Thoracic aorta (tissue), 2 donors: ENCODE results near the gene STPG1. TPM values are rescaled to one million over a fixed set of nuclear protein-coding genes. Genes with fewer than 3 reads are reported as not detected.
"Not testable (repeated sequence)": the region's sequence is repeated elsewhere in the genome, so short reads cannot be mapped to it uniquely, and the experiment has no call there.

ENCODE experiments used
- ATAC-seq: fragments of 150-250 bp; one replicate; pipeline ENCODE4 v1.8.0; 2017; ENCODE audit warnings: low read depth; ENCODE audit not compliant: insufficient number of reproducible peaks, low FRiP score
- DNase-seq: peaks from one replicate; pipeline ENCODE4 v3.0.0-alpha.2; 2020; ENCODE audit warnings: low spot score
- H3K27ac ChIP-seq, 2 donors: fragments of 200-600 bp; sonication (generic); 1 replicate in 1 of 2; 2 replicates in 1 of 2; pipeline ENCODE4 v1.5.1; 2016; ENCODE audit warnings: mild to moderate bottlenecking in 2 of 2, moderate library complexity in 2 of 2
- H3K27me3 ChIP-seq: fragments of 200-600 bp; sonication (generic); replicated peaks from 2 replicates; pipeline ENCODE4 v1.6.0; 2016; ENCODE audit warnings: mild to moderate bottlenecking; ENCODE audit not compliant: insufficient read depth
- H3K36me3 ChIP-seq: fragments of 200-600 bp; sonication (generic); one replicate; pipeline ENCODE4 v1.5.1; 2016
- H3K4me1 ChIP-seq, 2 donors: fragments of 200-600 bp; sonication (generic); 1 replicate in 1 of 2; 2 replicates in 1 of 2; pipeline versions ENCODE4 v1.5.1 to v1.6.0; 2016; ENCODE audit warnings: low read depth in 2 of 2, mild to moderate bottlenecking in 1 of 2; ENCODE audit not compliant: control insufficient read depth in 1 of 2
- H3K4me3 ChIP-seq: fragments of 200-600 bp; sonication (generic); 2 replicates; pipeline ENCODE4 v1.5.1; 2016; ENCODE audit warnings: mild to moderate bottlenecking
- H3K9me3 ChIP-seq: fragments of 200-600 bp; sonication (generic); 2 replicates; pipeline ENCODE4 v1.5.1; 2016
- CTCF ChIP-seq: fragments of 200-600 bp; sonication (generic); IDR thresholded peaks from one replicate; pipeline ENCODE4 v1.5.1; 2019; ENCODE audit warnings: antibody characterized with exemption
- total RNA-seq, 2 donors: library from RNA; depleted of rRNA; stranded (reverse); fragments of >200 nt; gene quantifications; one replicate each; pipeline versions ENCODE4 v1.1.0 to v1.2.3, GENCODE V29; 2016

Gene STPG1
- total RNA-seq, 2 donors from 2014 or later = 1.5 to 4.0 TPM

- Histone ChIP-seq H3K9me3 (no peaks in the 10 kb centered on the region), H3K36me3 (peaks cover 11% of the 10 kb centered on the region), H3K27me3 (no peaks in the 10 kb centered on the region), H3K4me1 (no peaks in the 10 kb centered on the region), H3K27ac (no peak overlapping the region), H3K4me3 (no peak overlapping the region)
- TF ChIP-seq CTCF = no peak
- ATAC-seq = no peak
- no peak for DNase-seq
Measured at GRCh38 chr1:24454673-24455072, 41.1 kb upstream of the STPG1 start.

DNA sequence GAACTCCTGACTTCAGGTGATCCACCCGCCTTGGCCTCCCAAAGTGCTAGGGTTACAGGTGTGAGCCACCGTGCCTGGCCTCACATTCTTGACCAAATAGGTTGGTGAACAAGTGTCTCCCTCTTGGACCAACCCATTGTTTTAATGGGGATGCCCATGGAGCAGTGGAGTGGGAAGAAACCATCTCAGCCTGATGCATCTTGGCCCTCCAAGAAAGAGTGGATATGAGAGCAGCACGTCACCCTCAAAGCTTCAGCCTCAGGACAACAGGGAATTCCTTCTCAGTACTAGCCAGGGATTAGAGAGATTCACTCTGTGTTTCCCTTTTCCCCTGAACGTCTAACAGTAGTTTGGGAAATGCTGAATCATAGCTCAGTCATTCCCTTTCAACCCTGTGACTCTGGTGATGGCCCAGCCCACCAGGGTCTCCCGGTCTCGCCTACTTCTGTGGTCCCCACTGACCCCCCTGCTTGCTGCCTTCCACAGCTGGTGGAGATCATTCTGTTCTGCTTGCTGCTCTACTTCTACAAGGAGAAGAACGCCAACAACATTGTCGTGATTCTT lies 39.4 kb upstream of the STPG1 start:
- ATAC-seq = no peak
- peaks cover 11% of the 10 kb centered on the region for H3K36me3 ChIP-seq

DNA sequence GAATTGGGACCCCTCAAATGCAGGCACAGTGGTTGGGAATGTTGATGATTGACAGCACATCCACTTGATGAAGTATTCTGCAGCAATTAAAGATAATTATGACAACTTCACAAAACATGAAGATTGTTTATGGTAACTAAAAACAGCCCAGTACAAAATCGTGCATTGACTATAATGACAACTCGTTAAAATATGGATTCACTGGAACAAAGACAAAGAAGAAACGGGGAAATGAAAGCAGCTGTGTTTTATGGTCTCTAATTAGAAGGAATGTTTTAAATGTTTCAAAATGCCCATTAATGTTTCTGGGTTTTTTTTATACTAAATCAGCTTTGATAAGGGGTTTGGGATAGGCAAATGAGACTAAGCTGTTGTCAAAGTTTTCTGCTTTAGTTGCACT lies 38.2 kb upstream of the STPG1 start:
- peaks cover 11% of the 10 kb centered on the region for H3K36me3 ChIP-seq
- no peaks in the 10 kb centered on the region for H3K27me3 ChIP-seq

More for the DNA sequence above, 39.4 kb upstream of the STPG1 start:
- Histone ChIP-seq H3K4me1 (no peaks in the 10 kb centered on the region), H3K9me3 (no peaks in the 10 kb centered on the region), H3K4me3 (no peak overlapping the region), H3K27me3 (no peaks in the 10 kb centered on the region), H3K27ac (no peak overlapping the region)
- DNase-seq = no peak
- TF ChIP-seq CTCF = no peak

DNA sequence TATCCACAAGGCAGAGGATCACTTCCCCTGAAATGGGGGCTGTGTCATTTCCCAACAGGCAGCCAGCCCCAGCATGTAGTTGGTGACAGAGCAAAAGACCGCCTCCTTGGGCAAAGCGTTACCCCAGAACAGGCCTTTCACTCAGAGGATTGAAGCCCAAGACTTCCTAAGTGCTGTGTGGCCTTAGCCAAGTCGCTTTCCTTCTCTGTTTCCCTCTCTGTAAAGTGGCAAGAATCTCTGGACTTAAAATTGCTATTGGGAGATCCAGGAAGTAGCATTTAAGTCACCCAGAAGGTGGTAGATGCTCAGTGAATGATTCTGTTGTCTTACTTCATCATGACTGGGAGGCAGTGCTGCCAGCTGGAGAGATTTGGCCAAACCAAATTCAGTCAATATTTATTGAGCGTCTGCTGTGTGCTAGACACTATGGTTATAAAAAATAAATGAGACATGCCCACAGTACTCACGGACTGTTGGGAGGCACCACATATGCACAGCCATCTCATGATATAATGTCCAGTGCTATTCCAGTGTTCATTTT lies 37.3 kb upstream of the STPG1 start:
- no peaks in the 10 kb centered on the region for H3K27me3 ChIP-seq
- H3K4me3 ChIP-seq = no peak overlapping the region
- ATAC-seq (no peak), DNase-seq (no peak)
- H3K27ac ChIP-seq = no peak overlapping the region
- no peak for TF ChIP-seq CTCF
- no peaks in the 10 kb centered on the region for H3K4me1 ChIP-seq
- H3K9me3 ChIP-seq = no peaks in the 10 kb centered on the region
- H3K36me3 ChIP-seq = peaks cover 6% of the 10 kb centered on the region

More for the DNA sequence above, 38.2 kb upstream of the STPG1 start:
- no peak for DNase-seq
- Histone ChIP-seq H3K4me1 (no peaks in the 10 kb centered on the region), H3K9me3 (no peaks in the 10 kb centered on the region), H3K27ac (no peak overlapping the region), H3K4me3 (no peak overlapping the region)
- ATAC-seq = no peak
- no peak for TF ChIP-seq CTCF

GRCh38 chr1:24450316-24450715 lies 36.7 kb upstream of the STPG1 start:
- Histone ChIP-seq H3K4me1 (no peaks in the 10 kb centered on the region), H3K36me3 (peaks cover 3% of the 10 kb centered on the region), H3K27ac (no peak overlapping the region), H3K4me3 (no peak overlapping the region), H3K9me3 (no peaks in the 10 kb centered on the region), H3K27me3 (no peaks in the 10 kb centered on the region)
- DNase-seq (no peak), ATAC-seq (no peak)
- no peak for TF ChIP-seq CTCF

DNA sequence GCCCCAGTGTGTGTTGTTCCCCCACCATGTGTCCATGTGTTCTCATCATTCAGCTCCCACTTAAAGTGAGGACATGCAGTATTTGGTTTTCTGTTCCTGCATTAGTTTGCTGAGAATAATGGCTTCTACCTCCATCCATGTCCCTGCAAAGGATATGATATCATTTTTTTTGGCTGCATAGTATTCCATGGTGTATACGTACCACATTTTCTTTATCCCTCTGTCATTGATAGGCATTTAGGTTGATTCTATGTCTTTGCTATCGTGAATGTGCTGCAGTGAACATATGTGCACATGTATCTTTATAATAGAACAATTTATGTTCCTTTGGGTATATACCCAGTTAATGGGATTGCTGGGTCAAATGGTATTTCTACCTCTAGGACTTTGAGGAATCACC lies 32.9 kb upstream of the STPG1 start:
- not testable (repeated sequence) for H3K36me3 ChIP-seq, H3K27me3 ChIP-seq, DNase-seq, H3K4me1 ChIP-seq, H3K9me3 ChIP-seq, ATAC-seq, H3K27ac ChIP-seq, H3K4me3 ChIP-seq
